Panc1 (cell line): ENCODE data around the gene ATE1. TPM values are rescaled to one million over a fixed set of nuclear protein-coding genes. Genes with fewer than 3 reads are reported as not detected.

Source experiments
- ATAC-seq: fragments of 200-7000 bp; cut with Tn5 transposase; 2 replicates; pipeline ENCODE4 v1.9.1; 2020; ENCODE audit warnings: mild to moderate bottlenecking, moderate library complexity
- BruUV-seq: library from RNA; stranded (reverse); fragments of 400-500 nt; replicated peaks from 2 replicates; lab custom pipeline; 2021; lab: Mats Ljungman, UMichigan
- CTCF ChIA-PET: fragments of 300-600 bp; sonication (Branson Sonifier 250); formaldehyde crosslinking; loops from one replicate; lab custom pipeline; 2022; ENCODE audit warnings: antibody characterized with exemption; lab: Charles Lee
- POLR2A ChIA-PET: fragments of 300-600 bp; sonication (Branson Sonifier 250); formaldehyde crosslinking; loops from one replicate; lab custom pipeline; 2022; ENCODE audit warnings: antibody characterized with exemption; lab: Charles Lee
- DNase-seq: peaks from one replicate; pipeline ENCODE4 v3.0.0-alpha.2; 2010; ENCODE audit warnings: low read depth, low spot score
- H3K27ac ChIP-seq: 2 replicates; pipeline ENCODE4 v1.5.1; 2011; ENCODE audit warnings: mild to moderate bottlenecking, low read length, inconsistent platforms
- H3K27me3 ChIP-seq: fragments of 200-500 bp; sonication (Bioruptor generic); 2 replicates; pipeline ENCODE4 v1.6.0; 2014; ENCODE audit warnings: low read length, inconsistent platforms; ENCODE audit not compliant: control insufficient read depth, insufficient read depth
- H3K36me3 ChIP-seq: fragments of 200-500 bp; sonication (Bioruptor generic); 2 replicates; pipeline ENCODE4 v1.5.1; 2014; ENCODE audit warnings: inconsistent platforms, mild to moderate bottlenecking, low read length, moderate library complexity; ENCODE audit not compliant: control insufficient read depth, insufficient read depth
- H3K4me1 ChIP-seq: 2 replicates; pipeline ENCODE4 v1.5.1; 2011; ENCODE audit warnings: inconsistent platforms, mild to moderate bottlenecking, low read length, moderate library complexity; ENCODE audit not compliant: control insufficient read depth, insufficient read depth
- H3K4me3 ChIP-seq, 2 experiments: 2 replicates each; pipeline ENCODE4 v1.5.1; 2011 to 2012; ENCODE audit warnings: low read depth in 2 of 2, low read length in 2 of 2, mild to moderate bottlenecking in 2 of 2, inconsistent platforms in 1 of 2, moderate library complexity in 1 of 2
- H3K9me3 ChIP-seq: fragments of 200-500 bp; sonication (Bioruptor generic); 2 replicates; pipeline ENCODE4 v1.5.1; 2014; ENCODE audit warnings: low read depth, mild to moderate bottlenecking, inconsistent platforms, low read length, moderate library complexity; ENCODE audit not compliant: control insufficient read depth, insufficient read depth
- CTCF ChIP-seq: fragments of 450-650 bp; IDR thresholded peaks from 2 replicates; pipeline ENCODE4 v1.5.1; 2017; ENCODE audit warnings: mild to moderate bottlenecking
- POLR2AphosphoS5 ChIP-seq: IDR thresholded peaks from 2 replicates; pipeline ENCODE4 v1.6.1; 2012; ENCODE audit warnings: mild to moderate bottlenecking, low read depth, low read length, moderate library complexity
- REST ChIP-seq, 2 experiments: IDR thresholded peaks; 2 replicates each; pipeline ENCODE4 v1.6.1; 2011 to 2012; ENCODE audit warnings: low read depth in 2 of 2, control low read depth in 1 of 2, low read length in 1 of 2, mild to moderate bottlenecking in 1 of 2, moderate library complexity in 1 of 2; ENCODE audit not compliant: insufficient read depth in 1 of 2
- SIN3A ChIP-seq: IDR thresholded peaks from 2 replicates; pipeline ENCODE4 v1.6.1; 2012; ENCODE audit warnings: low read depth, mild to moderate bottlenecking, low read length, moderate library complexity, borderline replicate concordance; ENCODE audit not compliant: insufficient read depth
- in situ Hi-C: cut with HindIII; loops from 2 replicates; pipeline ENCODE4 v1.10.0; 2016; ENCODE audit warnings: low sequenced_read_pairs, low pct_unique_long_range_greater_than_20kb
- intact Hi-C: fragments of 100-400 bp; cut with micrococcal nuclease; formaldehyde crosslinking; loops from one replicate; pipeline ENCODE4 v1.10.0; 2022; ENCODE audit not compliant: unreplicated experiment
- total RNA-seq: library from RNA; stranded (reverse); gene quantifications from one replicate; pipeline ENCODE4 v1.2.1, GENCODE V29; 2021; ENCODE audit not compliant: unreplicated experiment

Gene ATE1
- total RNA-seq, 1 experiment from 2014 or later: 45.5 TPM

- Histone ChIP-seq H3K27me3 (no peaks in the 10 kb centered on the region), H3K36me3 (no peaks in the 10 kb centered on the region), H3K4me1 (no peaks in the 10 kb centered on the region), H3K9me3 (no peaks in the 10 kb centered on the region), H3K27ac (no peak overlapping the region; the same call in 1 of the 2 replicates), H3K4me3 (no peak overlapping the region)
- in situ Hi-C loops: no loop called here
- no peak for DNase-seq
- intact Hi-C loops: no loop called here
- TF ChIP-seq CTCF (no peak), POLR2AphosphoS5 (no peak), SIN3A (no peak)
- ChIA-PET CTCF (no interaction called here), POLR2A (no interaction called here)
- BruUV-seq: no TSS peak
- no peak for ATAC-seq
These were observed 21.6 kb upstream of the ATE1 start for GRCh38 chr10:121949451-121949850.

- Histone ChIP-seq H3K36me3 (no peaks in the 10 kb centered on the region), H3K27me3 (no peaks in the 10 kb centered on the region), H3K9me3 (no peaks in the 10 kb centered on the region), H3K4me1 (no peaks in the 10 kb centered on the region), H3K4me3 (no peak overlapping the region), H3K27ac (no peak overlapping the region)
- intact Hi-C loops: no loop called here
- ChIA-PET POLR2A (no interaction called here), CTCF (no interaction called here)
- DNase-seq (no peak), ATAC-seq (no peak)
- in situ Hi-C loops: no loop called here
- TF ChIP-seq REST (IDR thresholded peaks at IDR 0.05; ENCODE audit: insufficient read depth in 1 of 2, low read depth in 2 of 2, low read length in 1 of 2): no peak
- BruUV-seq: no TSS peak
These were observed 21.2 kb upstream of the ATE1 start for GRCh38 chr10:121949049-121949448.

- H3K27ac ChIP-seq: no peak overlapping the region; the same call in 1 of the 2 replicates
- no peak for DNase-seq
- no peaks in the 10 kb centered on the region for H3K36me3 ChIP-seq
- in situ Hi-C loops (no loop called here), intact Hi-C loops (no loop called here)
- no peak overlapping the region for H3K4me3 ChIP-seq
- H3K27me3 ChIP-seq: no peaks in the 10 kb centered on the region
- no peaks in the 10 kb centered on the region for H3K9me3 ChIP-seq
- H3K4me1 ChIP-seq: peaks cover 8% of the 10 kb centered on the region; the same call in 1 of the 2 replicates
- ATAC-seq: peak; percentile 56
- CTCF ChIA-PET: no interaction called here
- POLR2A ChIA-PET: no interaction called here
- no TSS peak for BruUV-seq
- no peak for TF ChIP-seq CTCF
These were observed 19.8 kb upstream of the ATE1 start for GRCh38 chr10:121947343-121948330.
